A673 (cell line): ENCODE data around the gene ZNF385B. TPM values are rescaled to one million over a fixed set of nuclear protein-coding genes. Genes with fewer than 3 reads are reported as not detected.

Experiments
- BruUV-seq: library from RNA; stranded (reverse); fragments of 400-500 nt; replicated peaks from 2 replicates; lab custom pipeline; 2021; lab: Mats Ljungman, UMichigan
- CTCF ChIA-PET: fragments of 300-600 bp; sonication (Branson Sonifier 250); formaldehyde crosslinking; loops from one replicate; lab custom pipeline; 2022; ENCODE audit warnings: antibody characterized with exemption; lab: Charles Lee
- POLR2A ChIA-PET: fragments of 300-600 bp; sonication (Branson Sonifier 250); formaldehyde crosslinking; loops from one replicate; lab custom pipeline; 2022; ENCODE audit warnings: antibody characterized with exemption; ENCODE audit not compliant: low non-redundant PET; lab: Charles Lee
- DNase-seq: peaks from one replicate; pipeline ENCODE4 v3.0.0-alpha.2; 2015; ENCODE audit warnings: low spot score
- H3K27ac ChIP-seq: fragments of 200-600 bp; sonication (generic); 2 replicates; pipeline ENCODE4 v1.5.1; 2016; ENCODE audit warnings: mixed run types, low read depth, mild to moderate bottlenecking, mixed read lengths, antibody characterized with exemption, low read length; ENCODE audit not compliant: poor library complexity, severe bottlenecking
- H3K27me3 ChIP-seq: fragments of 200-600 bp; sonication (generic); replicated peaks from 2 replicates; pipeline ENCODE4 v1.6.1; 2017; ENCODE audit warnings: mixed run types, low read depth, mild to moderate bottlenecking, mixed read lengths, antibody characterized with exemption, low read length; ENCODE audit not compliant: insufficient read depth, poor library complexity
- H3K36me3 ChIP-seq: fragments of 200-600 bp; sonication (generic); 2 replicates; pipeline ENCODE4 v1.6.1; 2016; ENCODE audit warnings: mixed run types, mild to moderate bottlenecking, mixed read lengths, antibody characterized with exemption, low read length; ENCODE audit not compliant: insufficient read depth, poor library complexity, severe bottlenecking
- H3K4me1 ChIP-seq: fragments of 200-600 bp; sonication (generic); 2 replicates; pipeline ENCODE4 v1.6.1; 2017; ENCODE audit warnings: mixed run types, mild to moderate bottlenecking, mixed read lengths, antibody characterized with exemption, low read length; ENCODE audit not compliant: insufficient read depth, poor library complexity, severe bottlenecking
- H3K4me3 ChIP-seq: fragments of 200-600 bp; sonication (generic); 2 replicates; pipeline ENCODE4 v1.5.1; 2016; ENCODE audit warnings: low read depth, mixed run types, mild to moderate bottlenecking, mixed read lengths, low read length; ENCODE audit not compliant: poor library complexity, severe bottlenecking
- H3K9me3 ChIP-seq: fragments of 200-600 bp; sonication (generic); 2 replicates; pipeline ENCODE4 v1.6.1; 2016; ENCODE audit warnings: mixed run types, low read depth, mild to moderate bottlenecking, mixed read lengths, antibody characterized with exemption, low read length; ENCODE audit not compliant: poor library complexity, severe bottlenecking
- EZH2 ChIP-seq: fragments of 200-600 bp; sonication (generic); IDR thresholded peaks from 2 replicates; pipeline ENCODE4 v1.6.1; 2017; ENCODE audit warnings: borderline replicate concordance, low read depth, mild to moderate bottlenecking, mixed read lengths, antibody characterized with exemption, low read length; ENCODE audit not compliant: poor library complexity, severe bottlenecking
- intact Hi-C: fragments of 100-400 bp; cut with micrococcal nuclease; formaldehyde crosslinking; loops from one replicate; pipeline ENCODE4 v1.10.0; 2022; ENCODE audit not compliant: unreplicated experiment
- total RNA-seq: library from RNA; stranded (reverse); gene quantifications from 2 replicates; pipeline ENCODE4 v1.2.3, GENCODE V29; 2021
- TF ChIP-seq, protein P1 (sequence below): fragments of 300-800, 200-600 bp; sonication (generic); conservative IDR thresholded peaks from 2 replicates; pipeline ENCODE4 v1.5.1; 2017; ENCODE audit warnings: low read depth, mild to moderate bottlenecking, antibody characterized with exemption, low read length, moderate library complexity, mixed read lengths

ZNF385B gene
- total RNA-seq, 1 experiment from 2014 or later: not detected

GRCh38 chr2:179578171-179578916, 283.1 kb downstream of the ZNF385B start:
- Histone ChIP-seq H3K27me3 (no peaks in the 10 kb centered on the region), H3K4me3 (no peak overlapping the region), H3K9me3 (no peaks in the 10 kb centered on the region), H3K27ac (no peak overlapping the region), H3K4me1 (no peaks in the 10 kb centered on the region), H3K36me3 (no peaks in the 10 kb centered on the region)
- no TSS peak for BruUV-seq
- CTCF ChIA-PET: no interaction called here
- intact Hi-C loops: no loop called here
- TF ChIP-seq, protein P1, sequence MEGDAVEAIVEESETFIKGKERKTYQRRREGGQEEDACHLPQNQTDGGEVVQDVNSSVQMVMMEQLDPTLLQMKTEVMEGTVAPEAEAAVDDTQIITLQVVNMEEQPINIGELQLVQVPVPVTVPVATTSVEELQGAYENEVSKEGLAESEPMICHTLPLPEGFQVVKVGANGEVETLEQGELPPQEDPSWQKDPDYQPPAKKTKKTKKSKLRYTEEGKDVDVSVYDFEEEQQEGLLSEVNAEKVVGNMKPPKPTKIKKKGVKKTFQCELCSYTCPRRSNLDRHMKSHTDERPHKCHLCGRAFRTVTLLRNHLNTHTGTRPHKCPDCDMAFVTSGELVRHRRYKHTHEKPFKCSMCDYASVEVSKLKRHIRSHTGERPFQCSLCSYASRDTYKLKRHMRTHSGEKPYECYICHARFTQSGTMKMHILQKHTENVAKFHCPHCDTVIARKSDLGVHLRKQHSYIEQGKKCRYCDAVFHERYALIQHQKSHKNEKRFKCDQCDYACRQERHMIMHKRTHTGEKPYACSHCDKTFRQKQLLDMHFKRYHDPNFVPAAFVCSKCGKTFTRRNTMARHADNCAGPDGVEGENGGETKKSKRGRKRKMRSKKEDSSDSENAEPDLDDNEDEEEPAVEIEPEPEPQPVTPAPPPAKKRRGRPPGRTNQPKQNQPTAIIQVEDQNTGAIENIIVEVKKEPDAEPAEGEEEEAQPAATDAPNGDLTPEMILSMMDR: no peak
- TF ChIP-seq EZH2: no peak
- POLR2A ChIA-PET: no interaction called here
- no peak for DNase-seq

- Histone ChIP-seq H3K9me3 (no peaks in the 10 kb centered on the region), H3K36me3 (no peaks in the 10 kb centered on the region), H3K4me3 (no peak overlapping the region), H3K27me3 (no peaks in the 10 kb centered on the region), H3K4me1 (no peaks in the 10 kb centered on the region), H3K27ac (no peak overlapping the region)
- intact Hi-C loops: no loop called here
- BruUV-seq: no TSS peak
- DNase-seq: no peak
- CTCF ChIA-PET: no interaction called here
- no peak for TF ChIP-seq EZH2
- TF ChIP-seq, protein P1: no peak
- POLR2A ChIA-PET: no interaction called here
Measured at GRCh38 chr2:179574061-179574519, 287.3 kb downstream of the ZNF385B start.

DNA sequence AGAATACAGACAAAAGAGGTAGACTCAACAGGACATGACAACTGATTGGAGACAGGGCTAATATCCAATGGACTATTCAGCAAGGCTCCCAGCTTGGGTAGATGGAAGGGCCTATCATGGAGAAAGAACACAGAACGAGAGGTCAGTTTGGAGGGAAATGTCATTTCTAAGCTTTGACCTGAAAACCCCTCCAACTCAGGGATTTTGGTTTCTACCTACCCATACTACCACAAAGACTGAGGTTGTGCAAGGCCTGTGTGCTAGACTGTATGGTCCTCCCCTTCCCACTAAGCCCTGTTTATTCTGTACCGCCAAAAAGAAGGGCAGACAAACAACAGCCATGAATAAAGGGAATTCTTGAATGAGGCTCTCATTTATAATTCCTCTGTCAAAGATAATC, 288.9 kb downstream of the ZNF385B start:
- H3K27me3 ChIP-seq: no peaks in the 10 kb centered on the region
- DNase-seq: no peak
- no peak overlapping the region for H3K27ac ChIP-seq
- ChIA-PET POLR2A (no interaction called here), CTCF (no interaction called here)
- H3K9me3 ChIP-seq: no peaks in the 10 kb centered on the region
- no peak overlapping the region for H3K4me3 ChIP-seq
- H3K4me1 ChIP-seq: no peaks in the 10 kb centered on the region
- BruUV-seq: no TSS peak
- intact Hi-C loops: no loop called here
- TF ChIP-seq, protein P1: no peak
- TF ChIP-seq EZH2: no peak
- no peaks in the 10 kb centered on the region for H3K36me3 ChIP-seq
